Transverse colon (tissue), 4 donors: ENCODE measurements around the gene NKD1.

ENCODE experiments used
- POLR2A ChIP-seq: fragments of 450-650 bp; IDR thresholded peaks from one replicate; pipeline ENCODE4 v1.6.1; 2016; ENCODE audit warnings: antibody characterized with exemption, mild to moderate bottlenecking, moderate library complexity
- POLR2AphosphoS5 ChIP-seq, 3 donors: sonication (generic); formaldehyde crosslinking; IDR thresholded peaks; one replicate each; pipeline ENCODE4 v1.6.1; 2016; ENCODE audit warnings: antibody characterized with exemption in 3 of 3
- TF ChIP-seq, protein P1 (sequence below), 5 experiments: fragments of 200-600 bp in 3 of 5; fragments of 450-650 bp in 2 of 5; sonication (generic) in 3 of 5; IDR thresholded peaks; 1 replicate in 2 of 5; 2 replicates in 3 of 5; pipeline ENCODE4 v1.5.1; 2016 to 2017; ENCODE audit warnings: antibody characterized with exemption in 5 of 5, inconsistent platforms in 3 of 5, mild to moderate bottlenecking in 2 of 5, moderate library complexity in 1 of 5

DNA sequence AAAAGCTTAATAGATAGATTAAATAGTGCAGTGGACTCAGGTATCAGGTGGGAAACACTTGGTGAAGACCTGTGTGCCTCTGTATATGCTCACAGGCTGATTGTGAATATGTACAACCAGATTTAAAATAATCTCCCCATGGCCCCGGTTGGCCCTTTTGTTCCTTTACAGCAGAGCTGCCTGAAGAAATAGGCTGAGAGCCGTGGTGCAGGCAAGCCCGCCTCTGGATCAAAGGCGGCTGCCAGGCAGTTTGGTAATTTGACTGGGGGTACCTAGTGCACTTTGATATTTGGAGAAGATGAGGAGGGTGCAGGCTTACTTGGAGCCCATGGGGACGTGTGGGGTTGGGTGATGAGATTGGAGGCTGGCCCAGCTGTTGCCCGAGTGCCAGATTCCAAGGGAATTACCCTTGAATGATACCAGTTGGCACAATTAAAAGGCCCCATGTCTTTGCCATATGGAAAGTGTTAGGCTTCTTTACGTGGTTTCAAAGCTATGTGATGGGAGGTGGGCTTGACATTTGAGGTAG, 5.0 kb downstream of the NKD1 start:
- TF ChIP-seq POLR2A (no peak), POLR2AphosphoS5 (IDR thresholded peaks at IDR 0.05) (no peak)
- TF ChIP-seq, protein P1, sequence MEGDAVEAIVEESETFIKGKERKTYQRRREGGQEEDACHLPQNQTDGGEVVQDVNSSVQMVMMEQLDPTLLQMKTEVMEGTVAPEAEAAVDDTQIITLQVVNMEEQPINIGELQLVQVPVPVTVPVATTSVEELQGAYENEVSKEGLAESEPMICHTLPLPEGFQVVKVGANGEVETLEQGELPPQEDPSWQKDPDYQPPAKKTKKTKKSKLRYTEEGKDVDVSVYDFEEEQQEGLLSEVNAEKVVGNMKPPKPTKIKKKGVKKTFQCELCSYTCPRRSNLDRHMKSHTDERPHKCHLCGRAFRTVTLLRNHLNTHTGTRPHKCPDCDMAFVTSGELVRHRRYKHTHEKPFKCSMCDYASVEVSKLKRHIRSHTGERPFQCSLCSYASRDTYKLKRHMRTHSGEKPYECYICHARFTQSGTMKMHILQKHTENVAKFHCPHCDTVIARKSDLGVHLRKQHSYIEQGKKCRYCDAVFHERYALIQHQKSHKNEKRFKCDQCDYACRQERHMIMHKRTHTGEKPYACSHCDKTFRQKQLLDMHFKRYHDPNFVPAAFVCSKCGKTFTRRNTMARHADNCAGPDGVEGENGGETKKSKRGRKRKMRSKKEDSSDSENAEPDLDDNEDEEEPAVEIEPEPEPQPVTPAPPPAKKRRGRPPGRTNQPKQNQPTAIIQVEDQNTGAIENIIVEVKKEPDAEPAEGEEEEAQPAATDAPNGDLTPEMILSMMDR (IDR thresholded peaks at IDR 0.05): no peak
